SU-DHL-6 (cell line): Measurements from ENCODE around the gene MITF.

Experiments used
- H2AFZ ChIP-seq: fragments of 200-600 bp; sonication (generic); 2 replicates; pipeline ENCODE4 v1.6.1; 2014; ENCODE audit warnings: low read depth, mild to moderate bottlenecking, moderate library complexity, mixed read lengths, antibody characterized with exemption, low read length; ENCODE audit not compliant: severe bottlenecking
- H3F3A ChIP-seq: fragments of 200-600 bp; shearing (Covaris generic); 2 replicates; pipeline ENCODE4 v1.6.0; 2016; ENCODE audit warnings: antibody characterized with exemption, mild to moderate bottlenecking; ENCODE audit not compliant: insufficient read depth
- H3K27ac ChIP-seq: fragments of 200-600 bp; sonication (generic); 2 replicates; pipeline ENCODE4 v1.5.1; 2016; ENCODE audit warnings: low read depth, mild to moderate bottlenecking, low read length, moderate library complexity, mixed read lengths
- H3K27me3 ChIP-seq: fragments of 200-600 bp; sonication (generic), shearing (Covaris generic); 2 replicates; pipeline ENCODE4 v1.6.0; 2014; ENCODE audit warnings: mild to moderate bottlenecking, low read length
- H3K36me3 ChIP-seq: fragments of 200-600 bp; sonication (generic); 2 replicates; pipeline ENCODE4 v1.6.1; 2014; ENCODE audit warnings: mild to moderate bottlenecking, low read length, mixed read lengths
- H3K4me2 ChIP-seq: fragments of 300-600, 200-600 bp; shearing (Covaris generic), sonication (generic); 2 replicates; pipeline ENCODE4 v1.6.0; 2014; ENCODE audit warnings: low read length, low read depth, mild to moderate bottlenecking; ENCODE audit not compliant: poor library complexity, severe bottlenecking
- H3K4me3 ChIP-seq: fragments of 200-600 bp; sonication (generic); 2 replicates; pipeline ENCODE4 v1.5.1; 2014; ENCODE audit warnings: antibody characterized with exemption, low read length, mild to moderate bottlenecking, mixed read lengths; ENCODE audit not compliant: insufficient read depth, poor library complexity, severe bottlenecking
- H3K79me2 ChIP-seq: fragments of 200-600 bp; sonication (generic); 2 replicates; pipeline ENCODE4 v1.6.1; 2014; ENCODE audit warnings: mild to moderate bottlenecking, low read length, moderate library complexity; ENCODE audit not compliant: insufficient read depth
- H3K9ac ChIP-seq: fragments of 200-600 bp; sonication (generic); 2 replicates; pipeline ENCODE4 v1.7.0; 2014; ENCODE audit warnings: mild to moderate bottlenecking, low read length
- H3K9me2 ChIP-seq: fragments of 200-600 bp; sonication (generic); replicated peaks from 2 replicates; pipeline ENCODE4 v1.6.1; 2014; ENCODE audit warnings: low read length; ENCODE audit not compliant: insufficient read depth
- H3K9me3 ChIP-seq: fragments of 200-600 bp; sonication (generic); 2 replicates; pipeline ENCODE4 v1.6.1; 2014; ENCODE audit warnings: low read length, mixed read lengths; ENCODE audit not compliant: insufficient read depth
- H4K20me1 ChIP-seq: fragments of 200-600 bp; sonication (generic); 2 replicates; pipeline ENCODE4 v1.6.1; 2014; ENCODE audit warnings: low read depth, mild to moderate bottlenecking, antibody characterized with exemption, low read length, moderate library complexity, mixed read lengths
- CTCF ChIP-seq: fragments of 200-600 bp; sonication (generic); IDR thresholded peaks from one replicate; pipeline ENCODE4 v1.5.1; 2017; ENCODE audit warnings: antibody characterized with exemption, mild to moderate bottlenecking, low read length, moderate library complexity; ENCODE audit not compliant: insufficient read depth, poor library complexity, severe bottlenecking
- EZH2phosphoT487 ChIP-seq: fragments of 200-600 bp; sonication (generic), shearing (Covaris generic); conservative IDR thresholded peaks from 2 replicates; pipeline ENCODE4 v1.6.1; 2018; ENCODE audit warnings: mild to moderate bottlenecking, antibody characterized with exemption, low read length, moderate library complexity, mixed read lengths

Gene MITF

GRCh38 chr3:69720824-69721223, 18.4 kb upstream of the MITF start:
- Histone ChIP-seq H3K9me3 (no peaks in the 10 kb centered on the region), H2AFZ (no peak overlapping the region), H3F3A (no peaks in the 10 kb centered on the region), H4K20me1 (no peaks in the 10 kb centered on the region), H3K9me2 (no peaks in the 10 kb centered on the region), H3K9ac (no peak overlapping the region), H3K4me2 (no peak overlapping the region), H3K27me3 (no peaks in the 10 kb centered on the region), H3K79me2 (no peaks in the 10 kb centered on the region), H3K27ac (no peak overlapping the region), H3K36me3 (no peaks in the 10 kb centered on the region), H3K4me3 (no peak overlapping the region)
- TF ChIP-seq EZH2phosphoT487 (no peak), CTCF (no peak)

- TF ChIP-seq CTCF (no peak), EZH2phosphoT487 (no peak)
- no peak overlapping the region for H3K9ac ChIP-seq
- H3K9me2 ChIP-seq, result no peaks in the 10 kb centered on the region
- H3K4me3 ChIP-seq, result no peak overlapping the region
- H3K36me3 ChIP-seq, result no peaks in the 10 kb centered on the region
- no peaks in the 10 kb centered on the region for H3F3A ChIP-seq
- no peaks in the 10 kb centered on the region for H3K9me3 ChIP-seq
- no peaks in the 10 kb centered on the region for H3K79me2 ChIP-seq
- no peaks in the 10 kb centered on the region for H3K27me3 ChIP-seq
- H4K20me1 ChIP-seq, result no peaks in the 10 kb centered on the region
- H3K4me2 ChIP-seq, result no peak overlapping the region
- no peak overlapping the region for H3K27ac ChIP-seq
- no peak overlapping the region for H2AFZ ChIP-seq
Measured at GRCh38 chr3:69723389-69723788, 15.9 kb upstream of the MITF start.

- no peak overlapping the region for H3K9ac ChIP-seq
- H4K20me1 ChIP-seq, result no peaks in the 10 kb centered on the region
- H3K9me3 ChIP-seq, result no peaks in the 10 kb centered on the region
- H3K79me2 ChIP-seq, result no peaks in the 10 kb centered on the region
- H3K27ac ChIP-seq, result no peak overlapping the region
- no peak overlapping the region for H2AFZ ChIP-seq
- no peaks in the 10 kb centered on the region for H3K27me3 ChIP-seq
- TF ChIP-seq CTCF (no peak), EZH2phosphoT487 (no peak)
- no peaks in the 10 kb centered on the region for H3K36me3 ChIP-seq
- H3K4me3 ChIP-seq, result no peak overlapping the region
- no peak overlapping the region for H3K4me2 ChIP-seq
- H3F3A ChIP-seq, result no peaks in the 10 kb centered on the region
- H3K9me2 ChIP-seq, result no peaks in the 10 kb centered on the region
Measured at GRCh38 chr3:69724722-69725435, 14.4 kb upstream of the MITF start.
